Measurements from ENCODE around the gene TTC9B.

Gene TTC9B

DNA sequence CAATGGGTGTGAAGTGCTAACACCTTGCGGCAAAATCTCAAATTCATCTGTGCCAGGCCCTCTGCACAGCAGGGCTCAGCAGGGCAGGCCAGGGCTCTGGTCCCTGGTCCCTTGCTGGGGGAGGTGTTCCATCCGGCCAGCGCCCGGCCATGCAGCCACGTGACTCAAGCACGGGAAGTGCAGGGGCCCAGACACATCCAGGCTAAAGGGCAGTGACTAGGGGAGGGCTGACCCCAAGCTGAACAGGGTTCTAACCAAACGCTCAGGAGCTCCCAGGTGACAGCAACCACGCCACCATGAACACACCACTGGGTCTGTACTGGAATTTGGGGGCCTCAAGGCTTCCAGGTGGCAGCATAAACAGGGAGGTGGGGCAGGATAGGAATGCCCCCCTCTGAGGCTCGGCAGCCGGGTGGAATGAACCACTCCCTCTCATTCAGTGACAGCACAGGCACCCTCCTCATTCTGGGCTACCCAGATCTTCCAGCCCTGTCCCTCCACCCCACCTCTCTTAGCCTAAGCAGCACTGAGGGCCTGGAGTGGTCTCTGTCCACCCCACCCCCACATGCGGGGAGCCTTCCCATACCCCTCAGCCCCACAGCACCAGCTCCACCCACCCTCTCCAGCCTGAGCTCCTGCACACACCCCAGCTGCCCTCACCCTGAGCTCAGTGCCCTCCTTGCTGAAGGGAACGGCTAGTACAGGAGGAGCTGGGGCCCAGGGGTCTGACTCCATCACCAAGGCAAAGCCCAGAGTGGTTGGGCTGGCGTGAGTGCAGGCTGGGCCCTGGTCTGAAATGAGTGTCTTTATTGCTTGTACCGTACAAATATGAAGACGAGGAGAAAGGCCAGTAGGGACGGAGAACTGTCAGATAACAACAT, 13.6 kb upstream of the TTC9B start:
- no peaks in the 10 kb centered on the region for H3K79me2 ChIP-seq (ENCODE audit: insufficient read depth, low read length)
- H4K20me1 ChIP-seq (ENCODE audit: insufficient read depth, low read length): no peaks in the 10 kb centered on the region
- H3K4me3 ChIP-seq (ENCODE audit: low read depth, low read length, poor library complexity, severe bottlenecking): no peak overlapping the region
- H3K9me2 ChIP-seq (ENCODE audit: low read depth, low read length): no peaks in the 10 kb centered on the region
- H3K36me3 ChIP-seq (ENCODE audit: insufficient read depth, low read length): peaks cover 35% of the 10 kb centered on the region
- TF ChIP-seq, protein P1, sequence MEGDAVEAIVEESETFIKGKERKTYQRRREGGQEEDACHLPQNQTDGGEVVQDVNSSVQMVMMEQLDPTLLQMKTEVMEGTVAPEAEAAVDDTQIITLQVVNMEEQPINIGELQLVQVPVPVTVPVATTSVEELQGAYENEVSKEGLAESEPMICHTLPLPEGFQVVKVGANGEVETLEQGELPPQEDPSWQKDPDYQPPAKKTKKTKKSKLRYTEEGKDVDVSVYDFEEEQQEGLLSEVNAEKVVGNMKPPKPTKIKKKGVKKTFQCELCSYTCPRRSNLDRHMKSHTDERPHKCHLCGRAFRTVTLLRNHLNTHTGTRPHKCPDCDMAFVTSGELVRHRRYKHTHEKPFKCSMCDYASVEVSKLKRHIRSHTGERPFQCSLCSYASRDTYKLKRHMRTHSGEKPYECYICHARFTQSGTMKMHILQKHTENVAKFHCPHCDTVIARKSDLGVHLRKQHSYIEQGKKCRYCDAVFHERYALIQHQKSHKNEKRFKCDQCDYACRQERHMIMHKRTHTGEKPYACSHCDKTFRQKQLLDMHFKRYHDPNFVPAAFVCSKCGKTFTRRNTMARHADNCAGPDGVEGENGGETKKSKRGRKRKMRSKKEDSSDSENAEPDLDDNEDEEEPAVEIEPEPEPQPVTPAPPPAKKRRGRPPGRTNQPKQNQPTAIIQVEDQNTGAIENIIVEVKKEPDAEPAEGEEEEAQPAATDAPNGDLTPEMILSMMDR (IDR thresholded peaks at IDR 0.05; ENCODE audit: low read length): no peak
- TF ChIP-seq EZH2 (IDR thresholded peaks at IDR 0.05; ENCODE audit: borderline replicate concordance, low read length): no peak
- no peak overlapping the region for H3K9ac ChIP-seq (ENCODE audit: low read length)
- no peak overlapping the region for H3K27ac ChIP-seq (ENCODE audit: low read depth, low read length, poor library complexity, severe bottlenecking)
- H3K4me2 ChIP-seq (ENCODE audit: low read length): no peak overlapping the region
- no peak overlapping the region for H2AFZ ChIP-seq (ENCODE audit: low read length)
- H3K27me3 ChIP-seq (ENCODE audit: insufficient read depth, low read length): no peaks in the 10 kb centered on the region
- no peaks in the 10 kb centered on the region; the same call in 1 of the 2 replicates for H3F3A ChIP-seq (ENCODE audit: insufficient read depth, low read length)
- H3K9me3 ChIP-seq (ENCODE audit: low read length): no peaks in the 10 kb centered on the region
- no peaks in the 10 kb centered on the region for H3K4me1 ChIP-seq (ENCODE audit: insufficient read depth, low read length, severe bottlenecking)

DNA sequence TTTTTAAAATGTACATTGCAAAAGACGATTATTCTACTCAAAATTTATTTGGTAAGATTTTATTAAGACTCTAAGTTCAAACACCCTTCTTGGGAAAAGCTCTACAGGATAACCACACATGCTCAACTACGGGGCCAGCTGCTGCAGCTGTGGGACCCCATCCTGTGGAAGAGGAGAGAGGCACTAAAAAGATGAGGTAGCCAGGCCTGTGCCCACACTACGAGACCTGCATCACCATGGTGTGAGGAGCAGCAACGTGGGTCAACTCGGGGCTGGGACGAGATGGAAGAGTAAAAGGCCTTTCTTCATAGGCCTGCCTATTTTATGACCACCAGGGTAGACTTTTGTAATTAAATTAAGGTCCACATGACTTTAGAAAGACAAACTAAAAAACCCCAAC, 12.9 kb upstream of the TTC9B start:
- no peaks in the 10 kb centered on the region; the same call in 1 of the 2 replicates for H3F3A ChIP-seq (ENCODE audit: insufficient read depth, low read length)
- no peak overlapping the region for H3K4me3 ChIP-seq (ENCODE audit: low read depth, low read length, poor library complexity, severe bottlenecking)
- no peak overlapping the region for H2AFZ ChIP-seq (ENCODE audit: low read length)
- H3K79me2 ChIP-seq (ENCODE audit: insufficient read depth, low read length): no peaks in the 10 kb centered on the region
- H3K36me3 ChIP-seq (ENCODE audit: insufficient read depth, low read length): peaks cover 29% of the 10 kb centered on the region
- H3K27me3 ChIP-seq (ENCODE audit: insufficient read depth, low read length): no peaks in the 10 kb centered on the region
- no peaks in the 10 kb centered on the region for H4K20me1 ChIP-seq (ENCODE audit: insufficient read depth, low read length)
- no peak overlapping the region for H3K9ac ChIP-seq (ENCODE audit: low read length)
- H3K27ac ChIP-seq (ENCODE audit: low read depth, low read length, poor library complexity, severe bottlenecking): no peak overlapping the region
- H3K4me1 ChIP-seq (ENCODE audit: insufficient read depth, low read length, severe bottlenecking): no peaks in the 10 kb centered on the region
- H3K9me3 ChIP-seq (ENCODE audit: low read length): no peaks in the 10 kb centered on the region
- no peak overlapping the region for H3K4me2 ChIP-seq (ENCODE audit: low read length)
- TF ChIP-seq, protein P1 (IDR thresholded peaks at IDR 0.05; ENCODE audit: low read length): no peak
- TF ChIP-seq EZH2 (IDR thresholded peaks at IDR 0.05; ENCODE audit: borderline replicate concordance, low read length): no peak
- H3K9me2 ChIP-seq (ENCODE audit: low read depth, low read length): no peaks in the 10 kb centered on the region

DNA sequence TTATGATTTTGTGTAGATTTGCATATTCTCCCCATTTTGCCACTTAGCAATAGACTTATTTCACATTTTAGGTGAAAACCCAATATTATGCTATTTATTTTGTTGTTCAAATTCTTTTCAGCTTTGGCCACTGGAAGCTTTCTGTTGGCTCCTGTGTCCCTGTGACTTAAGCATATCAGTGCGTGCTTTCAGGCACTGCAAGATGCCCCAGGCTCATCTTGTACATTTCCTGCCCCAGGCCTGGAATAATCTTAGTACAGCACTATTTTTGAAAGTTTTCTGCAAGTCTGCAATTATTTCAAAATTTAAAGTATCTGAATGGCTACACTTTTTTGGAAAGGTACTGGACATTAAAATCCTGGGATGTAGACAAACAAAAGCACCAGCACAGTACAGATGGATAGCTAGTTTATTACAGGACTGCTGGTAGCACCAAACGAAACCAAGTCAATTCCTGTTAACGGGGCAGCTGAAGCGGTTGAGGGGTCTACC, 11.8 kb upstream of the TTC9B start:
- no peak overlapping the region for H3K9ac ChIP-seq (ENCODE audit: low read length)
- no peaks in the 10 kb centered on the region for H3K9me3 ChIP-seq (ENCODE audit: low read length)
- no peaks in the 10 kb centered on the region for H3K9me2 ChIP-seq (ENCODE audit: low read depth, low read length)
- H3K27ac ChIP-seq (ENCODE audit: low read depth, low read length, poor library complexity, severe bottlenecking): no peak overlapping the region
- TF ChIP-seq, protein P1 (IDR thresholded peaks at IDR 0.05; ENCODE audit: low read length): no peak
- no peak for TF ChIP-seq EZH2 (IDR thresholded peaks at IDR 0.05; ENCODE audit: borderline replicate concordance, low read length)
- H3K4me2 ChIP-seq (ENCODE audit: low read length): no peak overlapping the region
- H2AFZ ChIP-seq (ENCODE audit: low read length): no peak overlapping the region
- H3K36me3 ChIP-seq (ENCODE audit: insufficient read depth, low read length): peaks cover 21% of the 10 kb centered on the region
- no peaks in the 10 kb centered on the region; the same call in 1 of the 2 replicates for H3F3A ChIP-seq (ENCODE audit: insufficient read depth, low read length)
- H3K27me3 ChIP-seq (ENCODE audit: insufficient read depth, low read length): no peaks in the 10 kb centered on the region
- no peaks in the 10 kb centered on the region for H4K20me1 ChIP-seq (ENCODE audit: insufficient read depth, low read length)
- H3K79me2 ChIP-seq (ENCODE audit: insufficient read depth, low read length): no peaks in the 10 kb centered on the region
- H3K4me1 ChIP-seq (ENCODE audit: insufficient read depth, low read length, severe bottlenecking): no peaks in the 10 kb centered on the region
- no peak overlapping the region for H3K4me3 ChIP-seq (ENCODE audit: low read depth, low read length, poor library complexity, severe bottlenecking)

Measured in OCI-LY1 (cell line).